ENCODE measurements around the gene ZBTB20. TPM values are rescaled to one million over a fixed set of nuclear protein-coding genes. Genes with fewer than 3 reads are reported as not detected.

Gene ZBTB20
- total RNA-seq, 6 experiments from 2014 or later = 8.0 to 14.1 (median 10.4) TPM

DNA sequence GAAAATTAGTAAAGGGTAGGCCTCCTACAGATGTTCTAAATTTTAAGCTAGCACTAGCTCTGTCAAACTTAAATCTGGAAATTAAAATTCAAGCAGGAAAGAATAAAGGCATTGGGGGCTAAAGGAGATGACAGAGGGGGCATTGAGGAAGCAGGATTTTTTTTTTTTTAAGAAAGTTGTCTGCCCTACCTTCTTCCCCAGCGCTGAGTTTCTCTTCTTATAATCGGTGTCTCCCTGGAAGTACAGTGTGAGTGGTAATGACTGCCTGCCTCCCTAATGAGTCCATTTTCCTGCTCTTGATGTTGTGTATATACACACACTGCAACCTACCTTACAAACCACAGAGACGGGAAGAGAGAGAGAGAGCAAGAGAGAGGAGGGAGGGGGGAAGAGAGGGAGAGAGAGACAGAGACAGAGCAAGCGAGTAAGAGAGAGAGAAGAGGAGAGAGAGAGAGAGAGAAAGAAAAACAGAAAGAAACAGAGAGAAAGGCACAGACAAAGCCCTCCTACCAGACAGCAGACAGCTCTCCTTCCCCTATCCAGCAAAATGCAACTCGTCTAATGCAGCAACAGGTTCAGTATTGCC lies 47.0 kb downstream of the ZBTB20 start:
- no peaks in the 10 kb centered on the region for H3K27me3 Mint-ChIP-seq (ENCODE audit: insufficient read depth)
- no peaks in the 10 kb centered on the region for H3K9me3 Mint-ChIP-seq
- H3K27ac Mint-ChIP-seq = peak overlapping the region; percentile 83
- DNase-seq = peak; percentile 44
- no peaks in the 10 kb centered on the region for H3K36me3 Mint-ChIP-seq (ENCODE audit: low read depth)
- TF ChIP-seq, protein P1, sequence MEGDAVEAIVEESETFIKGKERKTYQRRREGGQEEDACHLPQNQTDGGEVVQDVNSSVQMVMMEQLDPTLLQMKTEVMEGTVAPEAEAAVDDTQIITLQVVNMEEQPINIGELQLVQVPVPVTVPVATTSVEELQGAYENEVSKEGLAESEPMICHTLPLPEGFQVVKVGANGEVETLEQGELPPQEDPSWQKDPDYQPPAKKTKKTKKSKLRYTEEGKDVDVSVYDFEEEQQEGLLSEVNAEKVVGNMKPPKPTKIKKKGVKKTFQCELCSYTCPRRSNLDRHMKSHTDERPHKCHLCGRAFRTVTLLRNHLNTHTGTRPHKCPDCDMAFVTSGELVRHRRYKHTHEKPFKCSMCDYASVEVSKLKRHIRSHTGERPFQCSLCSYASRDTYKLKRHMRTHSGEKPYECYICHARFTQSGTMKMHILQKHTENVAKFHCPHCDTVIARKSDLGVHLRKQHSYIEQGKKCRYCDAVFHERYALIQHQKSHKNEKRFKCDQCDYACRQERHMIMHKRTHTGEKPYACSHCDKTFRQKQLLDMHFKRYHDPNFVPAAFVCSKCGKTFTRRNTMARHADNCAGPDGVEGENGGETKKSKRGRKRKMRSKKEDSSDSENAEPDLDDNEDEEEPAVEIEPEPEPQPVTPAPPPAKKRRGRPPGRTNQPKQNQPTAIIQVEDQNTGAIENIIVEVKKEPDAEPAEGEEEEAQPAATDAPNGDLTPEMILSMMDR (IDR thresholded peaks at IDR 0.05) = no peak
- H3K4me1 Mint-ChIP-seq (ENCODE audit: low read depth) = peaks cover 33% of the 10 kb centered on the region
- H3K4me3 Mint-ChIP-seq = peak overlapping the region; percentile 84

DNA sequence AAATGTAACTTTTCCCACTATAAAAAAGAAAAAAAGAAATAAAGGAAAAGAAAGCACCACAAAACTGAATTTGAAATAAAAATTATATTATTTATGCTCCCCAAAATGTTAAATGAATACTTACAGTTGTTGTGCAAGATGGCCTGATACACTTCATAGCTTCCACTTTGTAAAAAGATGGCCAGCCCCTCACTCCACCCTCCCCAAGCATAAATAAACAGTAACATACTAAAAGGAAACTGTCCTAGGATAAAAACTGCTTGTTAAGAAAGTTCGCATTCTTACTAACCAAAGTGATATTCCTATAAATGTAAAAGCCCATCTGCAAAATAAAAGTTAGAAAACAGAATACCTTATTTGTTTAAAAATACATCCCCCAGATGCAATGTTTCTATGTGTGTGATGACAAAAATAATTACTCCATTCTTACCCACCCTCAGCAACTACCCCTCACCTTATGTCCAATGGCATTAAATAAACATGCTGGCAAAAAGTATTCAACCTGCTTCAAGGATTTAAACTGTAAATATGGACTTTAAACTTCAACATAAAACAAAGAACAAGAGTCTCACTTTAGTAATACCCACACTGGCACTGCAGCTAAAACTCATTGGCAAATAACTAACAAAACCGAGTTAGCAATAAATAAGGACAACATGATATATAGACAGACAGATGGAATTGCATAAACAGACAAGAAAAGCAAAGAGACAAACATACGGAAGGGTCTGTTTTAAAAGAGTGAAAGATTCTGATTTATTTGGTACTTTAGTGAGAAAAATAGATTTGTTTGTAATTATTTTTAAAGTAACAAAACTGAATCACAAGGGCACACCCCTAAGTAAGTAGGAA lies 47.7 kb downstream of the ZBTB20 start:
- TF ChIP-seq, protein P1 (IDR thresholded peaks at IDR 0.05) = no peak
- Mint-ChIP-seq H3K4me1 (ENCODE audit: low read depth) (peaks cover 33% of the 10 kb centered on the region), H3K27ac (peak overlapping the region; percentile 83), H3K9me3 (no peaks in the 10 kb centered on the region), H3K27me3 (ENCODE audit: insufficient read depth) (no peaks in the 10 kb centered on the region), H3K36me3 (ENCODE audit: low read depth) (no peaks in the 10 kb centered on the region), H3K4me3 (peak overlapping the region; percentile 84)
- DNase-seq = no peak

DNA sequence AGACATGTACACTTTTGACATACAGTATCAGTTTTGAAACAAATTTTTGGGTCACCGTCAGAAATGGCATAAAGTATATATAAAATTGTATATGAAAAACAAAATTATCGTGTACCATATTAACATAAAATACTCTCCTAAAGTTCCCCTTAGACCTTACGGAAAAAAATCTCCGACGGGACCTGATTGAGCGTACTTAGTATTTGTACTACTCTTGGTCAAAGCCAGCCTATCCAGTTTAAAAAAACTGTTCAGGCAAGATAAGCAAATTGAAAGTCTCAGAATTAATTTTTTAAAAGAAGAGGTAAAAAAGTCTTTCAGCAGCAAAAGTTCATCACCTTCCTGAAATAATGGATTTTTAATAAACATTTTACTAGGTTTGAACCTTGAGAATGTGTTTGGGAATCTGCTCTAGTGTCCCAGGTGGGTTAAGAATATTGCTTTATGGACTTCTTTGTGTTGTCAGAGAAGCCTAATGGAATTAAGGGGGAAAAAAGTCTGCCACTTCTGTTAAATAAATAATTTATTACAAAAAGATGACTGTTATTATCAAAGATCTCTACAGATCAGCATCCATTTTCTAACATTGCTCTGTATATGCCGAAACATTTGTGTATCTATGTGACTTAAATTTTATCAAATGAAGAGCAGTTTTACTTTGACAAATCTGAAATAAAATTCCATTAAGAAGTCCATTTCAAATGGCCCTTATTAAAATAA lies 48.6 kb downstream of the ZBTB20 start:
- Mint-ChIP-seq H3K27ac (no peak overlapping the region), H3K36me3 (ENCODE audit: low read depth) (no peaks in the 10 kb centered on the region), H3K9me3 (no peaks in the 10 kb centered on the region), H3K4me3 (no peak overlapping the region; the same call in 1 of the 2 replicates), H3K27me3 (ENCODE audit: insufficient read depth) (no peaks in the 10 kb centered on the region), H3K4me1 (ENCODE audit: low read depth) (peaks cover 33% of the 10 kb centered on the region)
- TF ChIP-seq, protein P1 (IDR thresholded peaks at IDR 0.05) = no peak
- no peak for DNase-seq

DNA sequence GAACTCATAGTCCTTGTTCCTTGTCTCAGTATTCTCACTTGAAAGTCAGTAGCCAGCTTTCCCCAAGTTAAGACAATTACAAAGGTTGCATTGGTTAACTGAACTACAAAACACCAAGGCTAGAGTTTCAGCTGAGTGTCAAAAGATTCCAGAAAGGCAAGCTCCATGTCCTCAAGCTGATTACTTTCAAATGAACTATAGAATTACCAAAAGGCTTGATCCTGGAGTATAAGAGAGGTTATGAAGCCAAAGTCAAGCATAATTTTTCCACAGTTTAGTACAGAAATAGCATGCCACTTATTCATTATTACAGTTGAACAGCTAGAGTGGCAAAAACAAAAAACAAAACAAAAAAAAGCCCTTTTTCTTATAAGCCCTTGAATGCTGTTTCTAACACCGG lies 51.9 kb downstream of the ZBTB20 start:
- Mint-ChIP-seq H3K9me3 (no peaks in the 10 kb centered on the region), H3K4me1 (ENCODE audit: low read depth) (peaks cover 23% of the 10 kb centered on the region)

DNA sequence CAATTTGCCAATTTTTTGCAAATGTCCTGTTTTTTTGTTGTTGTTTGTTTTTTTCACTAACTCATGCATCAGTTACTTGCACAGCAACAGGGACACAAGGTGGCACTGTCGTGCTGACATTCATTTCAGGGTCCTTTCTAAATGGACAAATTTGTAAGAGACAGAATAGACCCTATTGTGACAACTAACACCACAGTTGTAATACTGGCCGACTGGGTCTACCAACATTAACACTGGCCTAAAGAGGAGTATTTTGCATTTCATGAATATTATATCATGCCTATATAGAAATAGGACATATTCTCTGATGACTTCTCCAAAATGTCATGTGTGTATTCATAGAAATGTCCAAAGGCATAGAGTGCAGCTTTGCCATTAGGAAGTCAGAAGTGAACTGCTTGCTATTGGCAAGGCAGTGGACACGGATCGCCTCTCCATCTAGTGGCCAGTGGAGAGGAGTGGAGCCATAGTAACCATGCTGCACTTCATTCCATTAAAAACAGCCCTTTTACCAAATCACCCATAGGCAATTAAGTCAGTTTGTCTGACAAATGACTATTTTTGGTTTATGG lies 54.8 kb downstream of the ZBTB20 start:
- DNase-seq = peak; percentile 67
- TF ChIP-seq, protein P1 (IDR thresholded peaks at IDR 0.05) = peak; percentile 82

More for the DNA sequence above, 51.9 kb downstream of the ZBTB20 start:
- no peaks in the 10 kb centered on the region for H3K27me3 Mint-ChIP-seq (ENCODE audit: insufficient read depth)
- H3K4me3 Mint-ChIP-seq = no peak overlapping the region
- no peak overlapping the region for H3K27ac Mint-ChIP-seq
- TF ChIP-seq, protein P1 (IDR thresholded peaks at IDR 0.05) = no peak
- H3K36me3 Mint-ChIP-seq (ENCODE audit: low read depth) = no peaks in the 10 kb centered on the region
- no peak for DNase-seq

More for the DNA sequence above, 54.8 kb downstream of the ZBTB20 start:
- Mint-ChIP-seq H3K27me3 (ENCODE audit: insufficient read depth) (no peaks in the 10 kb centered on the region), H3K4me1 (ENCODE audit: low read depth) (peaks cover 1% of the 10 kb centered on the region; the same call in 1 of the 2 replicates), H3K9me3 (no peaks in the 10 kb centered on the region), H3K4me3 (no peak overlapping the region), H3K36me3 (ENCODE audit: low read depth) (no peaks in the 10 kb centered on the region), H3K27ac (no peak overlapping the region)

Measured in HFFc6 (cell line).